Osteocyte (in vitro differentiated cells): ENCODE results near the gene GNMT. TPM values are rescaled to one million over a fixed set of nuclear protein-coding genes. Genes with fewer than 3 reads are reported as not detected.
A peak's percentile ranks its signal among the peaks of the same experiment; 100 is the strongest.

Experiments used
- DNase-seq: peaks from one replicate; pipeline ENCODE4 v3.0.0; 2021; ENCODE audit warnings: mixed read lengths; ENCODE audit not compliant: unreplicated experiment; ENCODE audit errors: extremely low spot score
- H3K27ac Mint-ChIP-seq: one replicate; pipeline ENCODE4 v1.8.0; 2021; ENCODE audit warnings: mild to moderate bottlenecking, mixed read lengths; ENCODE audit not compliant: unreplicated experiment
- H3K27me3 Mint-ChIP-seq: one replicate; pipeline ENCODE4 v1.8.0; 2021; ENCODE audit warnings: mixed read lengths; ENCODE audit not compliant: unreplicated experiment
- H3K36me3 Mint-ChIP-seq: one replicate; pipeline ENCODE4 v1.8.0; 2021; ENCODE audit warnings: mixed read lengths; ENCODE audit not compliant: unreplicated experiment
- H3K4me1 Mint-ChIP-seq: one replicate; pipeline ENCODE4 v1.8.0; 2021; ENCODE audit warnings: mixed read lengths; ENCODE audit not compliant: unreplicated experiment
- H3K4me3 Mint-ChIP-seq: one replicate; pipeline ENCODE4 v1.8.0; 2021; ENCODE audit warnings: mild to moderate bottlenecking, moderate library complexity, mixed read lengths; ENCODE audit not compliant: unreplicated experiment
- H3K9me3 Mint-ChIP-seq: one replicate; pipeline ENCODE4 v1.8.0; 2021; ENCODE audit warnings: mixed read lengths; ENCODE audit not compliant: unreplicated experiment
- CTCF ChIP-seq: fragments of 200-600 bp; sonication (generic); IDR thresholded peaks from 2 replicates; pipeline ENCODE4 v1.5.0; 2021; ENCODE audit warnings: antibody characterized with exemption, mild to moderate bottlenecking, moderate library complexity
- total RNA-seq: library from RNA; stranded (reverse); gene quantifications from 2 replicates; pipeline ENCODE4 v1.2.1, GENCODE V29; 2021

GNMT gene
- total RNA-seq, 1 donor from 2014 or later: 0.97 TPM

GRCh38 chr6:43006251-43006650 lies 45.7 kb downstream of the GNMT start:
- Mint-ChIP-seq H3K27ac (no peak overlapping the region), H3K4me3 (no peak overlapping the region), H3K9me3 (no peaks in the 10 kb centered on the region), H3K36me3 (peaks cover 15% of the 10 kb centered on the region), H3K27me3 (no peaks in the 10 kb centered on the region), H3K4me1 (no peaks in the 10 kb centered on the region)
- DNase-seq: no peak
- no peak for TF ChIP-seq CTCF

- peaks cover 22% of the 10 kb centered on the region for H3K36me3 Mint-ChIP-seq
- DNase-seq: no peak
- TF ChIP-seq CTCF: no peak
- H3K9me3 Mint-ChIP-seq: no peaks in the 10 kb centered on the region
- no peak overlapping the region for H3K27ac Mint-ChIP-seq
- H3K27me3 Mint-ChIP-seq: no peaks in the 10 kb centered on the region
- no peak overlapping the region for H3K4me3 Mint-ChIP-seq
- peaks cover 7% of the 10 kb centered on the region for H3K4me1 Mint-ChIP-seq
These were observed 46.6 kb downstream of the GNMT start for GRCh38 chr6:43007126-43007525.

GRCh38 chr6:43009124-43009523 lies 48.6 kb downstream of the GNMT start:
- Mint-ChIP-seq H3K36me3 (peaks cover 21% of the 10 kb centered on the region), H3K27ac (no peak overlapping the region), H3K27me3 (no peaks in the 10 kb centered on the region), H3K4me3 (no peak overlapping the region), H3K4me1 (peaks cover 20% of the 10 kb centered on the region), H3K9me3 (no peaks in the 10 kb centered on the region)
- no peak for DNase-seq
- peak; percentile 57 for TF ChIP-seq CTCF

- no peak overlapping the region for H3K4me3 Mint-ChIP-seq
- no peaks in the 10 kb centered on the region for H3K27me3 Mint-ChIP-seq
- H3K27ac Mint-ChIP-seq: no peak overlapping the region
- no peaks in the 10 kb centered on the region for H3K9me3 Mint-ChIP-seq
- DNase-seq: no peak
- H3K36me3 Mint-ChIP-seq: peaks cover 23% of the 10 kb centered on the region
- no peak for TF ChIP-seq CTCF
- H3K4me1 Mint-ChIP-seq: peaks cover 35% of the 10 kb centered on the region
These were observed 50.7 kb downstream of the GNMT start for GRCh38 chr6:43011207-43011606.

GRCh38 chr6:43012364-43012763 lies 51.8 kb downstream of the GNMT start:
- H3K4me3 Mint-ChIP-seq: peak overlapping the region; percentile 98
- no peak for DNase-seq
- no peaks in the 10 kb centered on the region for H3K9me3 Mint-ChIP-seq
- H3K36me3 Mint-ChIP-seq: peaks cover 22% of the 10 kb centered on the region
- H3K27me3 Mint-ChIP-seq: no peaks in the 10 kb centered on the region
- no peak for TF ChIP-seq CTCF
- peak overlapping the region; percentile 15 for H3K27ac Mint-ChIP-seq
- peaks cover 41% of the 10 kb centered on the region for H3K4me1 Mint-ChIP-seq
